ENCODE data around the gene IER2. TPM values are rescaled to one million over a fixed set of nuclear protein-coding genes. Genes with fewer than 3 reads are reported as not detected.

The IER2 gene
- total and polyA plus RNA-seq, 9 of the 15 experiments (the other 6 are each of a cell fraction or from before 2014, with no cell fraction given), result 4.5 to 205 (median 23.7) TPM

- TF ChIP-seq KAT8 (IDR thresholded peaks at IDR 0.05; ENCODE audit: low read depth), result no peak
- TF ChIP-seq CHD2 (IDR thresholded peaks at IDR 0.05; ENCODE audit: low read depth, low read length), result no peak
- peak; percentile 66 for TF ChIP-seq DPF2 (IDR thresholded peaks at IDR 0.05)
- TF ChIP-seq ERF (CRISPR knock-in tag; IDR thresholded peaks at IDR 0.05), result no peak
- 0 out of 2 replicates have a peak, but pooled peaks have one; percentile 46 for TF ChIP-seq ZBTB5 (IDR thresholded peaks at IDR 0.05)
- TF ChIP-seq ZBTB2 (IDR thresholded peaks at IDR 0.05), result no peak
- TF ChIP-seq HDAC6 (IDR thresholded peaks at IDR 0.05; ENCODE audit: low read depth, low read length), result no peak
- TF ChIP-seq ZNF766 (CRISPR knock-in tag; conservative IDR thresholded peaks at IDR 0.05), result peak; percentile 78
- TF ChIP-seq SRF (CRISPR knock-in tag; IDR thresholded peaks at IDR 0.05), result no peak
- TF ChIP-seq ZNF12 (CRISPR knock-in tag; IDR thresholded peaks at IDR 0.05), result no peak
- TF ChIP-seq ZNF592 (IDR thresholded peaks at IDR 0.05), result no peak
- TF ChIP-seq ZNF444 (CRISPR knock-in tag; IDR thresholded peaks at IDR 0.05), result no peak
Observed at GRCh38 chr19:13146763-13147563, 3.2 kb upstream of the IER2 start (continued).
